H1 (cell line): ENCODE data around the gene PRR12. TPM values are rescaled to one million over a fixed set of nuclear protein-coding genes. Genes with fewer than 3 reads are reported as not detected.

ENCODE experiments used
- CTBP2 ChIP-seq: IDR thresholded peaks from 2 replicates; pipeline ENCODE4 v1.7.0; 2011; ENCODE audit warnings: borderline replicate concordance, mild to moderate bottlenecking, moderate library complexity, mixed read lengths, low read length; ENCODE audit not compliant: insufficient read depth, insufficient read length
- EZH2 ChIP-seq: fragments of 200-600 bp; sonication (generic); IDR thresholded peaks from 2 replicates; pipeline ENCODE4 v1.7.1; 2012; ENCODE audit warnings: low read depth, mild to moderate bottlenecking, moderate library complexity, low read length, inconsistent platforms; ENCODE audit not compliant: severe bottlenecking
- KDM1A ChIP-seq: fragments of 200-600, 300-600 bp; sonication (generic); IDR thresholded peaks from 2 replicates; pipeline ENCODE4 v1.7.1; 2016; ENCODE audit warnings: mild to moderate bottlenecking, low read length, borderline replicate concordance
- MAFK ChIP-seq: IDR thresholded peaks from 2 replicates; pipeline ENCODE4 v1.6.1; 2012; ENCODE audit warnings: low read depth, mild to moderate bottlenecking, improper control_type of control experiment, low read length
- POLR2AphosphoS5 ChIP-seq: IDR thresholded peaks from 2 replicates; pipeline ENCODE4 v1.6.1; 2011; ENCODE audit warnings: low read depth, low read length
- SP1 ChIP-seq: IDR thresholded peaks from 2 replicates; pipeline ENCODE4 v1.6.1; 2011; ENCODE audit warnings: low read depth, low read length
- SP4 ChIP-seq: IDR thresholded peaks from 2 replicates; pipeline ENCODE4 v1.6.1; 2012; ENCODE audit warnings: low read length, inconsistent platforms
- TAF1 ChIP-seq: IDR thresholded peaks from 2 replicates; pipeline ENCODE4 v1.6.1; 2011; ENCODE audit warnings: mild to moderate bottlenecking, low read depth, low read length
- polyA plus RNA-seq, 7 experiments: library from polyadenylated mRNA; depleted of rRNA in 3 of 7; stranded (reverse) in 5 of 7; unstranded in 2 of 7; fragments of >200 nt in 5 of 7; fragments of 200-250 nt in 2 of 7; gene quantifications; 1 replicate in 5 of 7; 2 replicates in 1 of 7; 4 replicates in 1 of 7; pipeline versions ENCODE4 v1.2.1 to v1.2.3, GENCODE V29; 2011 to 2013; ENCODE audit warnings: missing spikeins in 2 of 7, mixed read lengths in 2 of 7
- total RNA-seq: library from RNA; stranded (reverse); fragmentation: NEBNext Ultra II Directional; extraction: Animal tissue kit (Norgen Biotek cat#: 25700); gene quantifications from 2 replicates; pipeline ENCODE4 v1.2.1, GENCODE V29; 2021

Gene PRR12
- total and polyA plus RNA-seq, 2 of the 8 experiments (the other 6 are each of a cell fraction or from before 2014, with no cell fraction given): 2.5 to 59.4 TPM

DNA sequence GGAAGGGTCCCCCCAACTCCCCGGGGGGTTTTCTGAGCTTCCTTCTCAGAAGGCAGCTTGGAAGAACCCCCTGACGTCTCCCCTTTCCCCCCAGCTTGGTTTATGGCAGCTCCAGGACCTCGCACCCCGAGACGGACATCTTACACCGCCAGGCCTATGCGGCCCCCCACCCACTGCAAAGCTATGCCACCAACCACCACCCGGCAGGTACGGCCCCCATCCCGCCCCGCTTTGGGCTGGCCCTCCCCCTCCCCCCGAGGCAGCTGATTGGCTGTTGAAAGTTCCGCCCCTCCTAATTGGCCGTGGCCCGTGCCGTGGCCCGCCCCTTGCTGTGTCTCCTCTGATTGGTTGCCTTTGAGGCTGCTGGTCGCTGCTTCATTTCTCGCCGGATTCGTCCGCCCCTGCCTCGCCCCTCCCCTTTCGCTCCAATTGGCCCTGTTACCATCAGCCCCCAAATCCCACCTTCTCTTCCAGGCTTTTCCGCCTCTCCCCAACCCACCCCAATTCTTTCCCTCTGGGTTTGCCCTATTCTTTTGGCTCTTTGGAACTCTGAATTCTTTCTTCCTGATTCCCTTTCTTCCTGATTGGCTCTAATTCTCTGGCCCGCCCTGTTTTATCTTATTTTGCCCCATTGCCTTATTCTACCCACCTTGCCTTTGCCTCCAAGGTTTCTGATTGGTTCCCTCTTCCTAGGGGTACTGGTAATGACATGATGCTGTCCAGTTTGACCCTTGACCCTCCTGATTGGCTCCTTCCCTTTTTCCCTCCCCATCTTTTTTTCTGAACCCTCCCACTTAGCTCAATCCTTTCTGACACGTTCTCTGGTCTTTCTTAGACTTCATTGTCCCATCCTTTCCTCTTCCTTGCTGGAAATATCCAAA is 2.5 kb downstream of the PRR12 start (continued):
- TF ChIP-seq SP4: peak; percentile 59; the same call in 1 of the 2 replicates
- peak; percentile 87; the same call in 1 of the 2 replicates for TF ChIP-seq KDM1A
- peak; percentile 78; the same call in 1 of the 2 replicates for TF ChIP-seq POLR2AphosphoS5
- TF ChIP-seq SP1: peak; percentile 92
- 0 out of 2 replicates have a peak, but pooled peaks have one; percentile 51 for TF ChIP-seq TAF1
- no peak for TF ChIP-seq CTBP2
- no peak for TF ChIP-seq MAFK
- no peak for TF ChIP-seq EZH2
- TF ChIP-seq, all 59 proteins: peak for 10
